Measurements from ENCODE around the gene METTL25B. TPM values are rescaled to one million over a fixed set of nuclear protein-coding genes. Genes with fewer than 3 reads are reported as not detected.
A peak's percentile ranks its signal among the peaks of the same experiment; 100 is the strongest.

METTL25B gene
- total and polyA plus RNA-seq, 2 of the 13 experiments (the other 11 are each of a cell fraction or from before 2014, with no cell fraction given): 11.9 to 24.0 TPM

- TF ChIP-seq ZBTB40 (IDR thresholded peaks at IDR 0.05) (no peak), ZBTB40 (CRISPR knock-in tag; IDR thresholded peaks at IDR 0.05) (peak; percentile 36; the same call in 1 of the 2 replicates), CREB3 (CRISPR knock-in tag; IDR thresholded peaks at IDR 0.05) (no peak), ZNF225 (CRISPR knock-in tag; IDR thresholded peaks at IDR 0.05) (no peak), GTF2F1 (IDR thresholded peaks at IDR 0.05; ENCODE audit: low read length) (no peak), HBP1 (CRISPR knock-in tag; IDR thresholded peaks at IDR 0.05; ENCODE audit: low read depth) (peak; percentile 61; the same call in 1 of the 2 replicates), ZBTB2 (CRISPR knock-in tag; IDR thresholded peaks at IDR 0.05; ENCODE audit: low read depth) (no peak), PAX8 (CRISPR knock-in tag; IDR thresholded peaks at IDR 0.05; ENCODE audit: borderline replicate concordance) (no peak), FLYWCH1 (CRISPR knock-in tag; IDR thresholded peaks at IDR 0.05) (no peak), ZNF576 (CRISPR knock-in tag; IDR thresholded peaks at IDR 0.05) (no peak), ZNF792 (CRISPR knock-in tag; IDR thresholded peaks at IDR 0.05) (no peak), ZMAT5 (CRISPR knock-in tag; IDR thresholded peaks at IDR 0.05; ENCODE audit: borderline replicate concordance, low read depth) (no peak), ZNF33B (CRISPR knock-in tag; IDR thresholded peaks at IDR 0.05) (no peak), ZNF432 (CRISPR knock-in tag; IDR thresholded peaks at IDR 0.05; ENCODE audit: borderline replicate concordance) (no peak)
These were observed 18.7 kb downstream of the METTL25B start (continued) for GRCh38 chr1:156746728-156747631.

Data from HepG2 (cell line).